PC-9 (cell line): ENCODE measurements around the gene NTF3. TPM values are rescaled to one million over a fixed set of nuclear protein-coding genes. Genes with fewer than 3 reads are reported as not detected.

Experiments used
- BruUV-seq: library from RNA; stranded (reverse); fragments of 400-500 nt; replicated peaks from 2 replicates; lab custom pipeline; 2021; lab: Mats Ljungman, UMichigan
- CTCF ChIA-PET: fragments of 300-600 bp; sonication (Branson Sonifier 250); formaldehyde crosslinking; loops from one replicate; lab custom pipeline; 2022; ENCODE audit warnings: antibody characterized with exemption; lab: Charles Lee
- POLR2A ChIA-PET: fragments of 300-600 bp; sonication (Branson Sonifier 250); formaldehyde crosslinking; loops from one replicate; lab custom pipeline; 2022; ENCODE audit warnings: antibody characterized with exemption; ENCODE audit not compliant: unreplicated experiment; lab: Charles Lee
- DNase-seq, 2 experiments: peaks; one replicate each; pipeline versions ENCODE4 v3.0.0 to v3.0.0-alpha.2; 2015 to 2022; ENCODE audit warnings: mixed read lengths in 1 of 2
- H2AFZ ChIP-seq: fragments of 200-600 bp; sonication (generic); 2 replicates; pipeline ENCODE4 v1.8.1; 2017; ENCODE audit warnings: antibody characterized with exemption
- H3F3A ChIP-seq: fragments of 200-600 bp; sonication (generic); 2 replicates; pipeline ENCODE4 v1.8.1; 2017; ENCODE audit warnings: antibody characterized with exemption, mild to moderate bottlenecking, low read depth; ENCODE audit not compliant: insufficient read depth
- H3K27ac ChIP-seq: fragments of 200-600 bp; sonication (generic); 2 replicates; pipeline ENCODE4 v1.6.1; 2016; ENCODE audit warnings: mixed run types
- H3K27me3 ChIP-seq: fragments of 200-600 bp; sonication (generic); 2 replicates; pipeline ENCODE4 v1.6.1; 2016; ENCODE audit warnings: low read depth, mixed run types; ENCODE audit not compliant: insufficient read depth
- H3K36me3 ChIP-seq: fragments of 200-600 bp; sonication (generic); 2 replicates; pipeline ENCODE4 v1.6.1; 2016; ENCODE audit warnings: low read depth, mixed run types
- H3K4me1 ChIP-seq: fragments of 200-600 bp; sonication (generic); replicated peaks from 2 replicates; pipeline ENCODE4 v1.6.1; 2016; ENCODE audit warnings: mixed run types; ENCODE audit not compliant: insufficient read depth
- H3K4me2 ChIP-seq: fragments of 200-600 bp; sonication (generic); 2 replicates; pipeline ENCODE4 v1.6.1; 2017; ENCODE audit warnings: mixed run types
- H3K4me3 ChIP-seq: fragments of 200-600 bp; sonication (generic); 2 replicates; pipeline ENCODE4 v1.6.1; 2016; ENCODE audit warnings: mixed run types
- H3K79me2 ChIP-seq: fragments of 200-600 bp; sonication (generic); 2 replicates; pipeline ENCODE4 v1.6.1; 2017; ENCODE audit warnings: low read depth, mixed run types
- H3K9me2 ChIP-seq: fragments of 200-600 bp; sonication (generic); 2 replicates; pipeline ENCODE4 v1.8.1; 2017; ENCODE audit warnings: mild to moderate bottlenecking; ENCODE audit not compliant: insufficient read depth
- H3K9me3 ChIP-seq: fragments of 200-600 bp; sonication (generic); 2 replicates; pipeline ENCODE4 v1.8.1; 2016; ENCODE audit warnings: low read depth; ENCODE audit not compliant: insufficient read depth
- H4K20me1 ChIP-seq: fragments of 200-600 bp; sonication (generic); 2 replicates; pipeline ENCODE4 v1.8.1; 2017; ENCODE audit not compliant: insufficient read depth
- EZH2 ChIP-seq: fragments of 200-600 bp; sonication (generic); IDR thresholded peaks from 2 replicates; pipeline ENCODE4 v1.8.0; 2017; ENCODE audit warnings: antibody characterized with exemption, low read depth
- intact Hi-C: fragments of 100-400 bp; cut with micrococcal nuclease; formaldehyde crosslinking; loops from one replicate; pipeline ENCODE4 v1.10.0; 2022; ENCODE audit not compliant: unreplicated experiment
- total RNA-seq: library from RNA; stranded (reverse); gene quantifications from 2 replicates; pipeline ENCODE4 v1.2.3, GENCODE V29; 2021
- TF ChIP-seq, protein P1 (sequence below): fragments of 200-600 bp; sonication (generic); conservative IDR thresholded peaks from 2 replicates; pipeline ENCODE4 v1.6.1; 2017; ENCODE audit warnings: mixed run types, antibody characterized with exemption, mild to moderate bottlenecking, moderate library complexity

The NTF3 gene
- total RNA-seq, 1 experiment from 2014 or later = not detected

DNA sequence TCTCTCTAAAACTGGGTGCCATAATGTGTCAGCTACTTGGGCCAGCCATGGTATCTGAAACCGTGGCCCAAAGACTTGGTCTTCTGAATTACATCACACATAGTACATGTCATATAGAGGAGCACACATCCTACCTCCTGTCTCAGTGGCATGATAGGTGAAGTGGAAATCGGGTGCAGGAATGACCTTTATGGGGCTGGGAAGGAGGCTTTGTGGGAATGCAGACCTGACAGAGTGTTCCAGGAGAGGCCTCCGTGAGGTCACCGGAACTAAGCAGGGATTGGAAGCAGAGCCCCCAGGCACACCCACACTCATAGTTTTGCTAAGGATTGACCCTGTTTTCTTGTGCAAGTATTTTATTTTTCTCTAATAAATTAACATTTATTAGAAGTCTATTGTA, 82.6 kb downstream of the NTF3 start:
- H3K4me1 ChIP-seq = no peaks in the 10 kb centered on the region
- no TSS peak for BruUV-seq
- DNase-seq = no peak
- no peaks in the 10 kb centered on the region for H3K9me2 ChIP-seq
- no peaks in the 10 kb centered on the region for H3K9me3 ChIP-seq
- ChIA-PET POLR2A (no interaction called here), CTCF (no interaction called here)
- no peak overlapping the region for H3K4me3 ChIP-seq
- TF ChIP-seq EZH2 = no peak
- TF ChIP-seq, protein P1, sequence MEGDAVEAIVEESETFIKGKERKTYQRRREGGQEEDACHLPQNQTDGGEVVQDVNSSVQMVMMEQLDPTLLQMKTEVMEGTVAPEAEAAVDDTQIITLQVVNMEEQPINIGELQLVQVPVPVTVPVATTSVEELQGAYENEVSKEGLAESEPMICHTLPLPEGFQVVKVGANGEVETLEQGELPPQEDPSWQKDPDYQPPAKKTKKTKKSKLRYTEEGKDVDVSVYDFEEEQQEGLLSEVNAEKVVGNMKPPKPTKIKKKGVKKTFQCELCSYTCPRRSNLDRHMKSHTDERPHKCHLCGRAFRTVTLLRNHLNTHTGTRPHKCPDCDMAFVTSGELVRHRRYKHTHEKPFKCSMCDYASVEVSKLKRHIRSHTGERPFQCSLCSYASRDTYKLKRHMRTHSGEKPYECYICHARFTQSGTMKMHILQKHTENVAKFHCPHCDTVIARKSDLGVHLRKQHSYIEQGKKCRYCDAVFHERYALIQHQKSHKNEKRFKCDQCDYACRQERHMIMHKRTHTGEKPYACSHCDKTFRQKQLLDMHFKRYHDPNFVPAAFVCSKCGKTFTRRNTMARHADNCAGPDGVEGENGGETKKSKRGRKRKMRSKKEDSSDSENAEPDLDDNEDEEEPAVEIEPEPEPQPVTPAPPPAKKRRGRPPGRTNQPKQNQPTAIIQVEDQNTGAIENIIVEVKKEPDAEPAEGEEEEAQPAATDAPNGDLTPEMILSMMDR = no peak
- no peak overlapping the region for H3K4me2 ChIP-seq
- no peak overlapping the region for H2AFZ ChIP-seq
- intact Hi-C loops = no loop called here
- no peak overlapping the region for H3K27ac ChIP-seq
- peaks cover 93% of the 10 kb centered on the region for H3K27me3 ChIP-seq
- H3K36me3 ChIP-seq = no peaks in the 10 kb centered on the region
- H3K79me2 ChIP-seq = no peaks in the 10 kb centered on the region
- no peaks in the 10 kb centered on the region for H3F3A ChIP-seq
- H4K20me1 ChIP-seq = no peaks in the 10 kb centered on the region

DNA sequence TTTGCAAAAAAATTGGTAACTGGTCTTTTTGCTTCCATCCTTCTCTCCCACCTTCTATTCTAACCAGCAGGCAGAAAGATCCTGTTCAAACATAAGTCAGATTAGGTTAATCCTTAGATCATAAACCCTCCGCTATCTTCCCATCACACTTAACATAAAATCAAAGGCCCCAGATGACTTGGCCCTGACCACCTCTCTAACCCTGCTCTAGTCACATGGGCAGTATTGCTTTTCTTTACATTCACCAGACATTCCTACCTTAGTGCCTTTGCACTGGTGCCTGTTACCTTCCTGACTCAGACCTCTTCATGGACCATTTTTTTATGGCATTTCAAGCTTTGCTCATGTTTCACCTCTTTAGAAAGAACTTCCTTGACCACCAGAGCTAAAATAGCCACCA, 83.5 kb downstream of the NTF3 start:
- Histone ChIP-seq H3K4me3 (no peak overlapping the region), H4K20me1 (no peaks in the 10 kb centered on the region), H2AFZ (no peak overlapping the region), H3K9me3 (no peaks in the 10 kb centered on the region), H3K4me1 (no peaks in the 10 kb centered on the region), H3F3A (no peaks in the 10 kb centered on the region), H3K79me2 (no peaks in the 10 kb centered on the region), H3K4me2 (no peak overlapping the region), H3K9me2 (no peaks in the 10 kb centered on the region), H3K27ac (no peak overlapping the region), H3K36me3 (no peaks in the 10 kb centered on the region), H3K27me3 (peaks cover 93% of the 10 kb centered on the region)
- POLR2A ChIA-PET = no interaction called here
- TF ChIP-seq, protein P1 = no peak
- no peak for TF ChIP-seq EZH2
- no peak for DNase-seq
- CTCF ChIA-PET = no interaction called here
- intact Hi-C loops = no loop called here
- BruUV-seq = no TSS peak

DNA sequence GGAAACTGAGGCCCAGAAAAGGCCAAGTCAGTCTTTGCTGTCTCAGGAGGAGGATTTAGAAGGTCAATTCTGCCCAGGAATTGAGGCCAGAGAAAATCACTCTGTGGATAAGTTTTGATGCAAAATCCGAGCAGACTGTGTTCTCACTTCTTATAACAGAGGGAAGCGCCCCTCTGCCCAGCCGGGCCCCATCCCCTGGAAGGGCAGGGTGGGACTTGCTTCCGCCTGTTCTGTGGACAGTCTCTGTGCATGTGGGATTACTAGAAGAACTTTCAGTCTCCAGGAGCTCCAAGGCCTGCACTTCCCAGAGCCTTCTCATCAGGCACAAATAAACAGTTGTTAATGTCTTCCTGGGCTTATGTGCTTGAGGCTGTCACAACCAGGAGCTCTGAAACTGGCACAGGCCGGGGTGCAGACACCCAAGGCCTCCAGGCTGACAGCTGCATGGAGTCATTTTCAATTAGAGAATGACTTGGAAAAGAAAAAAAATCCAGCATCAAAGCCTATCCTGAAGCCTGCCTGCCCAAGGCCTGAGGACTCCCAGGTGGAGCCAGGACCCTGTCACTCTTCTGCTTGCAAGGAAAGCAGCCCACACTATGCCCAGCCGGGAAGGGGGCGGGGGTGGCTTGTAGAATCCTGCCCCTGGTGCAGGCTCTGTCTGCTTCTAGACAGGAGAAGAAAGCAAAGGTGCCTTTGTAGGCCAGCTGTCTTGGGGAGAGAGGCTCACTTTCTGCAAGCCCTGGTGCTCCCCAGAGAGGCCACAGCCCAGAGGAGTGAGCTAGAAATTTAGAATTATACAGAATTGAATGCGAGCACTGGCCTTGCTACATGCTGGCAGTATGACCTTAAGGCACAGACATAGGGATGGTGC, 84.7 kb downstream of the NTF3 start:
- H3F3A ChIP-seq = no peaks in the 10 kb centered on the region
- ChIA-PET POLR2A (no interaction called here), CTCF (no interaction called here)
- no peaks in the 10 kb centered on the region for H3K79me2 ChIP-seq
- H3K9me2 ChIP-seq = no peaks in the 10 kb centered on the region
- peaks cover 93% of the 10 kb centered on the region for H3K27me3 ChIP-seq
- no peak overlapping the region for H3K4me2 ChIP-seq
- no peak overlapping the region for H3K4me3 ChIP-seq
- no peak for TF ChIP-seq EZH2
- TF ChIP-seq, protein P1 = no peak
- no peak for DNase-seq
- no TSS peak for BruUV-seq
- no peaks in the 10 kb centered on the region for H3K4me1 ChIP-seq
- H3K27ac ChIP-seq = no peak overlapping the region
- no peaks in the 10 kb centered on the region for H4K20me1 ChIP-seq
- H3K9me3 ChIP-seq = no peaks in the 10 kb centered on the region
- no peaks in the 10 kb centered on the region for H3K36me3 ChIP-seq
- no peak overlapping the region for H2AFZ ChIP-seq
- intact Hi-C loops = no loop called here
